ENCODE data around the gene GOLM1.

GOLM1 gene

GRCh38 chr9:85981369-85981768, 118.0 kb downstream of the GOLM1 start:
- DNase-seq (ENCODE audit: low read depth) = no peak

GRCh38 chr9:85978496-85978895, 120.9 kb downstream of the GOLM1 start:
- DNase-seq (ENCODE audit: low read depth) = no peak
